Liver (tissue), 3 donors: ENCODE data around the gene DHDDS.

Source experiments
- EGR1 ChIP-seq, 2 donors: IDR thresholded peaks; 2 replicates each; pipeline ENCODE4 v1.6.1; 2016 to 2018; ENCODE audit warnings: antibody characterized with exemption in 2 of 2, low read depth in 2 of 2
- HNF4G ChIP-seq: IDR thresholded peaks from 2 replicates; pipeline ENCODE4 v1.6.1; 2016; ENCODE audit warnings: antibody characterized with exemption
- RAD21 ChIP-seq, 2 donors: IDR thresholded peaks; 2 replicates each; pipeline ENCODE4 v1.6.1; 2016; ENCODE audit warnings: antibody characterized with exemption in 2 of 2, mild to moderate bottlenecking in 2 of 2
- TAF1 ChIP-seq: conservative IDR thresholded peaks from 2 replicates; pipeline ENCODE4 v1.6.1; 2016; ENCODE audit warnings: antibody characterized with exemption, mild to moderate bottlenecking
- TF ChIP-seq, protein P1 (sequence below): fragments of 150-350 bp; IDR thresholded peaks from 2 replicates; pipeline ENCODE4 v1.5.1; 2017; ENCODE audit warnings: improper control_type of control experiment, low read depth, low read length; ENCODE audit not compliant: missing input control
- donor health status: healthy.
- donor health status: healthy.

- TF ChIP-seq, protein P1, sequence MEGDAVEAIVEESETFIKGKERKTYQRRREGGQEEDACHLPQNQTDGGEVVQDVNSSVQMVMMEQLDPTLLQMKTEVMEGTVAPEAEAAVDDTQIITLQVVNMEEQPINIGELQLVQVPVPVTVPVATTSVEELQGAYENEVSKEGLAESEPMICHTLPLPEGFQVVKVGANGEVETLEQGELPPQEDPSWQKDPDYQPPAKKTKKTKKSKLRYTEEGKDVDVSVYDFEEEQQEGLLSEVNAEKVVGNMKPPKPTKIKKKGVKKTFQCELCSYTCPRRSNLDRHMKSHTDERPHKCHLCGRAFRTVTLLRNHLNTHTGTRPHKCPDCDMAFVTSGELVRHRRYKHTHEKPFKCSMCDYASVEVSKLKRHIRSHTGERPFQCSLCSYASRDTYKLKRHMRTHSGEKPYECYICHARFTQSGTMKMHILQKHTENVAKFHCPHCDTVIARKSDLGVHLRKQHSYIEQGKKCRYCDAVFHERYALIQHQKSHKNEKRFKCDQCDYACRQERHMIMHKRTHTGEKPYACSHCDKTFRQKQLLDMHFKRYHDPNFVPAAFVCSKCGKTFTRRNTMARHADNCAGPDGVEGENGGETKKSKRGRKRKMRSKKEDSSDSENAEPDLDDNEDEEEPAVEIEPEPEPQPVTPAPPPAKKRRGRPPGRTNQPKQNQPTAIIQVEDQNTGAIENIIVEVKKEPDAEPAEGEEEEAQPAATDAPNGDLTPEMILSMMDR, result no peak
- no peak for TF ChIP-seq HNF4G
- no peak for TF ChIP-seq EGR1 (IDR thresholded peaks at IDR 0.05; ENCODE audit: low read depth in 2 of 2)
- TF ChIP-seq TAF1, result no peak
- TF ChIP-seq RAD21 (IDR thresholded peaks at IDR 0.05), result no peak
Observed at GRCh38 chr1:26490155-26490554, 58.0 kb downstream of the DHDDS start.
